Effector CD4-positive, alpha-beta T cell (primary cell): Measurements from ENCODE around the gene IFT122.

Experiments used
- DNase-seq: peaks from one replicate; pipeline ENCODE4 v3.0.0-alpha.2; 2020

The IFT122 gene

GRCh38 chr3:129417326-129417725 lies 22.7 kb upstream of the IFT122 start:
- no peak for DNase-seq

GRCh38 chr3:129418041-129418973 lies 21.7 kb upstream of the IFT122 start:
- no peak for DNase-seq

- DNase-seq = no peak
Measured at GRCh38 chr3:129419476-129419875, 20.5 kb upstream of the IFT122 start.

- DNase-seq = no peak
Measured at GRCh38 chr3:129421236-129421883, 18.7 kb upstream of the IFT122 start.

- no peak for DNase-seq
Measured at GRCh38 chr3:129421988-129422745, 17.9 kb upstream of the IFT122 start.

- no peak for DNase-seq
Measured at GRCh38 chr3:129422897-129423296, 17.1 kb upstream of the IFT122 start.

GRCh38 chr3:129424185-129424841 lies 15.7 kb upstream of the IFT122 start:
- no peak for DNase-seq

GRCh38 chr3:129425213-129425612 lies 14.8 kb upstream of the IFT122 start:
- no peak for DNase-seq

- no peak for DNase-seq
Measured at GRCh38 chr3:129425619-129426018, 14.4 kb upstream of the IFT122 start.

GRCh38 chr3:129428007-129428375 lies 12.0 kb upstream of the IFT122 start:
- DNase-seq = no peak

- DNase-seq = peak; percentile 92
Measured at GRCh38 chr3:129428376-129429079, 11.5 kb upstream of the IFT122 start, which contains the start of gene EFCAB12. TSS of gene EFCAB12 (minus strand) at chr3:129428636. CDS start at chr3:129428488, 148 bp downstream.

- DNase-seq = no peak
Measured at GRCh38 chr3:129429080-129429451, 11.0 kb upstream of the IFT122 start.

- no peak for DNase-seq
Measured at GRCh38 chr3:129429602-129430001, 10.4 kb upstream of the IFT122 start.

GRCh38 chr3:129432036-129432435 lies 8.0 kb upstream of the IFT122 start:
- DNase-seq = no peak

GRCh38 chr3:129432671-129433070 lies 7.4 kb upstream of the IFT122 start:
- DNase-seq = no peak

- no peak for DNase-seq
Measured at GRCh38 chr3:129433565-129433964, 6.5 kb upstream of the IFT122 start.

- no peak for DNase-seq
Measured at GRCh38 chr3:129434140-129434539, 5.9 kb upstream of the IFT122 start.

- no peak for DNase-seq
Measured at GRCh38 chr3:129435367-129435766, 4.7 kb upstream of the IFT122 start.

- DNase-seq = peak; percentile 36
Measured at GRCh38 chr3:129439226-129439816, 703 bp upstream of the IFT122 start.

GRCh38 chr3:129440618-129441190 lies 680 bp downstream of the IFT122 start:
- no peak for DNase-seq

GRCh38 chr3:129441215-129441614 lies 1.2 kb downstream of the IFT122 start:
- DNase-seq = no peak
